ENCODE results near the gene TNC.

TNC gene

DNA sequence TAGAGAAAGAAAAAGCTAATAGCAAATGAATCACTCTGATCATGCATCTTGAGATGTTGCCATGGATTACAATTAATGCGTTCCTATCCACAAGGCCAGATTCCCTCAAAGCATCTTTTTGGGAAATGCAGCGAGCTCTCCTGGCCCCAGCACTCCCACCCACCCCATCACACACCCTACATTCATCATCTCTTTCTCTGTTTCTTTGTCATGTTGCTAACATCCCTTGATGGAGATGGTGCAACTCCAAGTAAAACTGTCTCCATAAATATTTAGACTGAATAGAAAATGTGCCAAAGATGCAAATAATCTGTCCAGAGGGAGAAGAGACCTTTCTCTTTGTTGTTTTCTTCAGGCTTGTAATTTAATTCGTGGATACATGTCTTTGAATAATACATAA lies 30.8 kb upstream of the TNC start:
- Histone ChIP-seq H3K9me3 (ENCODE audit: control insufficient read depth in 1 of 2, low read length in 2 of 2) (no peaks in the 10 kb centered on the region), H3K4me1 (ENCODE audit: control insufficient read depth in 1 of 2, insufficient read depth in 2 of 2, low read length in 2 of 2) (no peaks in the 10 kb centered on the region), H3K4me3 (ENCODE audit: low read depth in 1 of 2, low read length in 2 of 2) (no peak overlapping the region), H3K36me3 (ENCODE audit: control insufficient read depth in 1 of 2, insufficient read depth in 2 of 2, low read length in 2 of 2) (no peaks in the 10 kb centered on the region), H3K27ac (ENCODE audit: low read length) (no peak overlapping the region), H3K27me3 (ENCODE audit: low read depth, low read length) (no peaks in the 10 kb centered on the region)

DNA sequence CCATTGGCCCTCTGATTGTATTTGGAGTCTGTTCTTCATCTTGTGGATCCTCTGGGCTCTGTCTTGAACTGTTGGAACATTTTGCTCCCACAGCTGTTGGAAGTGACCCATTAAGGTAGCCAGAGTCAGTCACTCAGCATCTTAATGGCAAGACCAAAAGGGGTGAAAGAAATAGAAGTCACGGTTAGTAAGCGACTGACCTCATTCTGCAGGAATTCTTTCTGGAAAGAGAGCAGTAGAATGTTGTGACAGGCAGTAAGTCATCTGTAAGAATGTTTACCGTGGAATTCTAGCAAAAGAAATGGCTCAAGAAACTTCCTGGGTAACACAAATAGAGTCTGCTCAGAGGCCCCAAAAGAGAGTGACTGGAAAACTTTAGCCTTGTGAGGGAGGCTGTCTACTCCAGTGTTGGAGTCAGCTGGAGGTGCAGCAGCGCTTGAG lies 28.6 kb upstream of the TNC start:
- Histone ChIP-seq H3K4me3 (ENCODE audit: low read depth in 1 of 2, low read length in 2 of 2) (no peak overlapping the region), H3K36me3 (ENCODE audit: control insufficient read depth in 1 of 2, insufficient read depth in 2 of 2, low read length in 2 of 2) (no peaks in the 10 kb centered on the region), H3K4me1 (ENCODE audit: control insufficient read depth in 1 of 2, insufficient read depth in 2 of 2, low read length in 2 of 2) (no peaks in the 10 kb centered on the region), H3K9me3 (ENCODE audit: control insufficient read depth in 1 of 2, low read length in 2 of 2) (no peaks in the 10 kb centered on the region), H3K27me3 (ENCODE audit: low read depth, low read length) (no peaks in the 10 kb centered on the region), H3K27ac (ENCODE audit: low read length) (peak overlapping the region; percentile 91)

DNA sequence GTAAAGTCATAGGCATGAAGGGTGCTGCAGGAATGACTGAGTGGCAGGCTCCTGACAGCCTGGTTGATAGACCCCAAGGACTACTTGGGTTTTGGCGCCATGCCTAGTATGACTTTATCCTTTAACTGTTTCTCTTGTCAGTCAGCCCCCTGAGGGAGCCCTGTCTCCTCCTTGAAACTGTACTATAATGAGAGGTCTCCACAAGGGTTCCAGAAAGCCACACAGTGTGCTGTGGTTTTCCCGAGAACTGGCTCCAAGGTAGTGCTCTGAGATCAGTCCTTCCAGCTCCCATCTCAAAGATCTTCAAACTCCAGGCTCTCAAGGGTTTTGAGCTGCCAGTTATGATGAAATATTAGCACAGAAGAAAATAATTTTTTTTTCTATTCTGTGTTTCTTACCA lies 26.7 kb upstream of the TNC start:
- Histone ChIP-seq H3K4me3 (ENCODE audit: low read depth in 1 of 2, low read length in 2 of 2) (no peak overlapping the region), H3K9me3 (ENCODE audit: control insufficient read depth in 1 of 2, low read length in 2 of 2) (no peaks in the 10 kb centered on the region), H3K27ac (ENCODE audit: low read length) (no peak overlapping the region), H3K27me3 (ENCODE audit: low read depth, low read length) (no peaks in the 10 kb centered on the region), H3K4me1 (ENCODE audit: control insufficient read depth in 1 of 2, insufficient read depth in 2 of 2, low read length in 2 of 2) (no peaks in the 10 kb centered on the region), H3K36me3 (ENCODE audit: control insufficient read depth in 1 of 2, insufficient read depth in 2 of 2, low read length in 2 of 2) (no peaks in the 10 kb centered on the region)

DNA sequence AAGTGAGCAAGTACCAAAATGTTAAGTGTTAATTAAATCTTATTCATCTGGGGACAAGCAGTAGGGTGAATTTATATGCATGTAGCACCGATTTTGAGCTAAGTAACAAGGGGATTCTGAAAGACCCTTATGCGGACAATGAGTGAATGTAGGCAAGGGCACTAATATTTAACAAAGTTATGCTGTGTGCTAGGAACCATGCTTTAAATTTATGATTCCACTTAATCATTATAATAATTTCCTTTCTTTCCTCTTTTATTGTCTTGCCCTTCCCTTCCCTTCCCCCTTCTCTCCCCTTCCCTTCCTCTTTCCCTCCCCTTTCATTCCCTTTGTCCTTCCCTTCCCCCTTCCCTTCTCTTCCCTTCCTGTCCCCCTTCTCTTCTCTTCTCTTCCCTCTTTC lies 25.7 kb upstream of the TNC start:
- Histone ChIP-seq H3K27me3 (ENCODE audit: low read depth, low read length) (no peaks in the 10 kb centered on the region), H3K9me3 (ENCODE audit: control insufficient read depth in 1 of 2, low read length in 2 of 2) (no peaks in the 10 kb centered on the region), H3K4me1 (ENCODE audit: control insufficient read depth in 1 of 2, insufficient read depth in 2 of 2, low read length in 2 of 2) (no peaks in the 10 kb centered on the region), H3K27ac (ENCODE audit: low read length) (no peak overlapping the region), H3K4me3 (ENCODE audit: low read depth in 1 of 2, low read length in 2 of 2) (no peak overlapping the region), H3K36me3 (ENCODE audit: control insufficient read depth in 1 of 2, insufficient read depth in 2 of 2, low read length in 2 of 2) (no peaks in the 10 kb centered on the region)

DNA sequence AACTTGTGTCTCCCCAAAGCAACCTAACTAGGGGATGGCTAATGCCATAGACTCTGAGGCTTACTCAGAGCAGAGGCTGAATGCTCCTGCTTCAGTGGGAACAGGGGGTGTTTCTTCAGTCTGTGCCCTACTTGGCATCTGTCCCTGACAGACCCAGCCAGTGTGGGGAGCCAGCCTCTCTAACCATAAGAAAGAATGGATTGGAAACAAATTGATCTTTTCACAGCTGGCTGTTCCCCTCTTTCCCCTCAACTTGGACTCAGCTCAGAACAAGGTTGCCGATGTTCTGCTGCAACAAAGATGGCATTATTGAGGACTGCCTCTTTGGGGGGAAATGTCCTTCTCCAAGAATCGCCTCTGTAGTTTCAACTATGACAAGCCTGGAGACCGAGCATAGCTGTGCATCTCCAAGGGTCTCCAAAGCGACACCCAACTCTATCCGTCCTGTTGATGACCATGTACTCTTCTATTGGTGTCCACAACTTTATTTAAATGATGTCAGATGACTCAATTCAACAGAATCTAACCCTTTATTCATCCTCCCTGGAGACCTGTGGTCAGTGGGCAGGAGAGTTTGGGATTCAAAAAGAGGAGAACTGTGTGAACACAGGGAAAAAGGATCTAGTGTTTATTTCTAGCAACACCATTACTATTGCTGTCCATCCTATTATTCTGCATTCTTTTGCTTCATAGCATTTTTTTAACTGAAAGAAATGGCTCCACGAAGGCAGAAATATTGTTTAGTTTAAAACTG lies 24.7 kb upstream of the TNC start:
- Histone ChIP-seq H3K27ac (ENCODE audit: low read length) (no peak overlapping the region), H3K4me1 (ENCODE audit: control insufficient read depth in 1 of 2, insufficient read depth in 2 of 2, low read length in 2 of 2) (no peaks in the 10 kb centered on the region), H3K4me3 (ENCODE audit: low read depth in 1 of 2, low read length in 2 of 2) (no peak overlapping the region), H3K36me3 (ENCODE audit: control insufficient read depth in 1 of 2, insufficient read depth in 2 of 2, low read length in 2 of 2) (no peaks in the 10 kb centered on the region), H3K27me3 (ENCODE audit: low read depth, low read length) (no peaks in the 10 kb centered on the region), H3K9me3 (ENCODE audit: control insufficient read depth in 1 of 2, low read length in 2 of 2) (no peaks in the 10 kb centered on the region)

DNA sequence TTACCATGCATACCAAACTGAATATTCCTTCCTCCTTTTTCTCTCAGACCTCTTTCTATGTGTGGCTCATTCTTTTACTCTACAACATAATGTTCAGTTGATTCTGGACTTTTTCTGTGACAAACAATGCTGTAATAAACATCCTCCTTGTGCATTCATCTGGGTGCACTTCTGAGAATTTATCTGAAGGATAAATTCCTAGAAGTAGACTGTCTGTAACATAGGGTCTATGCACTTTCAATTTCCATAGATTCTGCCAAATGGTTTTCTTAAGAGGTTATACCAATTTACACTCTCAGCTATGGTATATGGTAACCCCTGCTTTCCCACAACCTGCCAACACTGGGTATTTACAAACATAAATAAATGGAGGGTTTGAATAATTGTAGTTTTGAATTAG lies 24.1 kb upstream of the TNC start:
- H3K9me3 ChIP-seq (ENCODE audit: control insufficient read depth in 1 of 2, low read length in 2 of 2): no peaks in the 10 kb centered on the region
- no peaks in the 10 kb centered on the region for H3K27me3 ChIP-seq (ENCODE audit: low read depth, low read length)
- no peaks in the 10 kb centered on the region for H3K4me1 ChIP-seq (ENCODE audit: control insufficient read depth in 1 of 2, insufficient read depth in 2 of 2, low read length in 2 of 2)
- H3K36me3 ChIP-seq (ENCODE audit: control insufficient read depth in 1 of 2, insufficient read depth in 2 of 2, low read length in 2 of 2): no peaks in the 10 kb centered on the region
- H3K27ac ChIP-seq (ENCODE audit: low read length): no peak overlapping the region
- no peak overlapping the region for H3K4me3 ChIP-seq (ENCODE audit: low read depth in 1 of 2, low read length in 2 of 2)

DNA sequence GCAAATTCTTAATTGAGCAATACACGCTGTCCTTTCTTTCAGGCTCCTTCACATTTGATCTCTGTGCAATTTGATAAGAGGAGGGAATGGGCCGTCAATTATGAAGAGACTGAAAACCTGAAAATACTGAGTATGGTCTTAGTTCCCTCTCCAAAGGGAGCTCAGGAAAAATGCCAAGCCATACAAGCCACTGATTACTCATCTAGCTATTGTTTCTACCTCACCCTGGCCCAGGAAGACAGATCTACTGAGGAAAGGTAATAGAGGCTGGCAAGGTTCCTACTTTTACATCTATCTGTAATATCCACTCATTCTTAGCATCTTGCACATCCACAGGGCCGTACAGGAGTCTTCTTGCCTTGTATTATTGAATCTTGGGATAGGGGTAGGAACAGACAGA lies 23.7 kb upstream of the TNC start:
- Histone ChIP-seq H3K27me3 (ENCODE audit: low read depth, low read length) (no peaks in the 10 kb centered on the region), H3K9me3 (ENCODE audit: control insufficient read depth in 1 of 2, low read length in 2 of 2) (no peaks in the 10 kb centered on the region), H3K36me3 (ENCODE audit: control insufficient read depth in 1 of 2, insufficient read depth in 2 of 2, low read length in 2 of 2) (no peaks in the 10 kb centered on the region), H3K27ac (ENCODE audit: low read length) (no peak overlapping the region), H3K4me3 (ENCODE audit: low read depth in 1 of 2, low read length in 2 of 2) (no peak overlapping the region), H3K4me1 (ENCODE audit: control insufficient read depth in 1 of 2, insufficient read depth in 2 of 2, low read length in 2 of 2) (no peaks in the 10 kb centered on the region)

DNA sequence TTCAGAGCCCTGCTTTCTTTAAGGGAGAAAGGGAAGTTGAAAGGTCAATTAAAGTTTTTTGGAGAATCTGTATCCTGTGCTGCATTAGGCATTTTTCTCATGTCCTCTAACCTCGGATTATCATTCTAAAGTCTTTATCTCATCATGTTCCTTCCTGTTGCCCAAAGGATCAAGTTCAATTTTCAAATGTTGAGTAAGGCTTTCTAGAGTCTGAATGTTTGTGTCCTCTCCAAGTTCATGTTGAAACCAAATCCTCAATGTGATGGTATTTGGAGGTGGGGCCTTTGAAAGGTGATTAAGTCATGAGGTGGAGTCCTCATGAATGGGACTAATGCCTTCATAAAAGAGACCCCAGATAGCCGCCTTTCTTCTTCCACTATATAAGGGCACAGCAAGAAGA lies 20.2 kb upstream of the TNC start:
- no peak overlapping the region for H3K27ac ChIP-seq (ENCODE audit: low read length)

DNA sequence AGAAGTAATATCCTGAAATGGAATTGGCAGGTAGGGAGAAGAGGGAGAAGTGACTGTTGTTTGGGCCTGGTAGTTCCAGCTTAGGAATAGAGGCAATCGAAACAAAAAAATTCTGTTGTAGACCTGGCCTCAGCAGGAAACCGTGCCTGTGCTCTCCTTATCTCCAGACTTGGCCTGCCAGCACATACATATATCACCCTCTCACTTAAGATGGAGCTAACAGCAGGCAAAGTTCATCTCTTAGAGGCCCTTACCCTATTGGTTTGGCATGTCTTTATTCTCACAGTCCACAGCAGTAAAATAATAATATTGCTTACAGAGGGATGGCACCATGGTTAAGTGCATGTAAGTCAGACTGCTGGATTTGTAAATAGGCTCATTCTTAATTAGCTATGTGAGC lies 19.6 kb upstream of the TNC start:
- no peak overlapping the region for H3K4me3 ChIP-seq (ENCODE audit: low read depth in 1 of 2, low read length in 2 of 2)
- H3K36me3 ChIP-seq (ENCODE audit: control insufficient read depth in 1 of 2, insufficient read depth in 2 of 2, low read length in 2 of 2): no peaks in the 10 kb centered on the region
- no peaks in the 10 kb centered on the region for H3K27me3 ChIP-seq (ENCODE audit: low read depth, low read length)
- H3K27ac ChIP-seq (ENCODE audit: low read length): no peak overlapping the region
- H3K9me3 ChIP-seq (ENCODE audit: control insufficient read depth in 1 of 2, low read length in 2 of 2): no peaks in the 10 kb centered on the region
- peaks cover 0 to 3% of the 10 kb centered on the region in 2 donors for H3K4me1 ChIP-seq (ENCODE audit: control insufficient read depth in 1 of 2, insufficient read depth in 2 of 2, low read length in 2 of 2)

More for the DNA sequence above, 20.2 kb upstream of the TNC start:
- Histone ChIP-seq H3K9me3 (ENCODE audit: control insufficient read depth in 1 of 2, low read length in 2 of 2) (no peaks in the 10 kb centered on the region), H3K4me1 (ENCODE audit: control insufficient read depth in 1 of 2, insufficient read depth in 2 of 2, low read length in 2 of 2) (peaks cover 0 to 3% of the 10 kb centered on the region in 2 donors), H3K36me3 (ENCODE audit: control insufficient read depth in 1 of 2, insufficient read depth in 2 of 2, low read length in 2 of 2) (no peaks in the 10 kb centered on the region), H3K4me3 (ENCODE audit: low read depth in 1 of 2, low read length in 2 of 2) (no peak overlapping the region), H3K27me3 (ENCODE audit: low read depth, low read length) (no peaks in the 10 kb centered on the region)

DNA sequence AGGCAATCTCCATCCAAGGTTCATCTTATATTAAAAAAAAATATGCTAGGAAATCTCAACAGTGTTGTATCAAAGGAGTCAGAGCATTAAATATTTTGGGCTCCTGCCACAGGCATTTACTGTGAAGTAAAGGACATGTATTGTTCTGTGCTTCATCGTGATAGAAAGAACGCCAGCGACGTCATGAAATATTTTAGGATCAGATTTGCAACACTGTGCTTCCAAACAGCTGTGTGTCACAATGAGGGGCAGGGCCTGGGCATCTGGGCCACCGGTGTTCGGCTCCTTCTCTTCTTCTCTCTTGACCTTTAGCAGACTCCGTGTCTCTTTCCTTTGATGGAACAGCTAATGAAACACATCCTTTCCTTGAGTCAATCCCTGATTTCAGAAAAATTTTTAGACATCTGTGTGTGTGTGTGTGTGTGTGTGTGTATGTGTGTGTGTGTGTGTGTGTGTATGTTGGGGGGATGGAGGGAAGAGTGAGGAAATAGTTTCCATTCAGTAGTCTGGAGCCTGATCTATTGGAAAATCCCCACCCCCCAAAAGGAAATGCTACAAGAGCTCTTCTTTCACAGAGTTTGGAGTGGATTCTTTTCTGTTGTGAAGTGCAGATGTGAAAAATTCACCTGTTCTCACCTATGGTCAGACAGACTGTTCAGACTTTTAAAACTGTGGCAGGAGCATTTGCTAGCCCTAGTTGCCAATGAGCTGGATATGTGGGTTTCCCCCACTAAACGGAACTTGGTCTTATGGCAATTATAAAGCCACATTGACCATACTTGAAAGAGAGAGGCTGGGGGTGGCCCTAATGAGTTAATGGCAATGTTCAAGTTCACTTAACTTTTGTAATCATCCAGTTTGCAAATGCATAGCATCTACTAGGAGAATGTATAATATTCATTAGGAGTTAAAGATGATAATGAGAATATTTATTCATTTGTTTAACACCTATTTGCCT lies 18.1 kb upstream of the TNC start:
- Histone ChIP-seq H3K27me3 (ENCODE audit: low read depth, low read length) (no peaks in the 10 kb centered on the region), H3K4me3 (ENCODE audit: low read depth in 1 of 2, low read length in 2 of 2) (no peak overlapping the region), H3K9me3 (ENCODE audit: control insufficient read depth in 1 of 2, low read length in 2 of 2) (no peaks in the 10 kb centered on the region), H3K4me1 (ENCODE audit: control insufficient read depth in 1 of 2, insufficient read depth in 2 of 2, low read length in 2 of 2) (peaks cover 0 to 3% of the 10 kb centered on the region in 2 donors), H3K27ac (ENCODE audit: low read length) (no peak overlapping the region), H3K36me3 (ENCODE audit: control insufficient read depth in 1 of 2, insufficient read depth in 2 of 2, low read length in 2 of 2) (no peaks in the 10 kb centered on the region)

DNA sequence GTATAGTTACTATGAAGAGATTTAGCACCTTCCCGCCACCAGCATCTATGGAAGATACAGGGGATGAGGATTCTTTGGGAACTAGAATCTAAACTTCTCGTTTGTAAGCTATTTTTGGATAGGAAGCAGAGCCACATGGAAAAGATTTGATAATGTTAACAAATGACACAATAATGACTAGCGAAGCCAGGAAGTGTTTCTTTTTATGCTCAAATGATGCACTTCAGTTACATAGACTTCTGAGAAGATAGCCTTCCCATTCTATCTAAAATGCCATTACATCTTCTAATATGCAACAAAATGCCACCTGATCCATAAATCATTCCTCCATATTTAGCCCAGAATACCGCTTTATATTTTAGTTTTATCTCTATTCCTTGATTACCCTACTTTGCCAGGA lies 17.0 kb upstream of the TNC start:
- Histone ChIP-seq H3K4me1 (ENCODE audit: control insufficient read depth in 1 of 2, insufficient read depth in 2 of 2, low read length in 2 of 2) (peaks cover 0 to 3% of the 10 kb centered on the region in 2 donors), H3K27me3 (ENCODE audit: low read depth, low read length) (no peaks in the 10 kb centered on the region), H3K4me3 (ENCODE audit: low read depth in 1 of 2, low read length in 2 of 2) (no peak overlapping the region), H3K36me3 (ENCODE audit: control insufficient read depth in 1 of 2, insufficient read depth in 2 of 2, low read length in 2 of 2) (no peaks in the 10 kb centered on the region), H3K9me3 (ENCODE audit: control insufficient read depth in 1 of 2, low read length in 2 of 2) (no peaks in the 10 kb centered on the region), H3K27ac (ENCODE audit: low read length) (peak overlapping the region; percentile 65)
